Stimulated activated CD4-positive, alpha-beta T cell treated with anti-CD3 and anti-CD28 coated beads, TNF-alpha, amount 100 ng/mL, for 4 hours (primary cell): Measurements from ENCODE around the gene RABEP2.
"Not testable (repeated sequence)": the region's sequence is repeated elsewhere in the genome, so short reads cannot be mapped to it uniquely, and the experiment has no call there.

Experiments used
- DNase-seq, 3 experiments: peaks; one replicate each; pipeline ENCODE4 v3.0.0-alpha.2; 2020; ENCODE audit warnings: low read depth in 3 of 3

The RABEP2 gene

GRCh38 chr16:28903344-28904042 lies 21.5 kb downstream of the RABEP2 start:
- no peak for DNase-seq

- DNase-seq, result no peak
Observed at GRCh38 chr16:28902909-28903308, 22.1 kb downstream of the RABEP2 start.

- no peak for DNase-seq
Observed at GRCh38 chr16:28901862-28902261, 23.2 kb downstream of the RABEP2 start.

GRCh38 chr16:28900601-28901000 lies 24.4 kb downstream of the RABEP2 start:
- no peak for DNase-seq

GRCh38 chr16:28899882-28900590 lies 25.0 kb downstream of the RABEP2 start:
- no peak for DNase-seq

GRCh38 chr16:28898942-28899341 lies 26.1 kb downstream of the RABEP2 start:
- DNase-seq, result no peak

GRCh38 chr16:28898266-28898665 lies 26.8 kb downstream of the RABEP2 start:
- DNase-seq, result no peak

GRCh38 chr16:28897826-28898225 lies 27.2 kb downstream of the RABEP2 start:
- DNase-seq, result no peak

- no peak for DNase-seq
Observed at GRCh38 chr16:28895609-28896008, 29.4 kb downstream of the RABEP2 start.

- no peak for DNase-seq
Observed at GRCh38 chr16:28893291-28893690, 31.7 kb downstream of the RABEP2 start.

- no peak for DNase-seq
Observed at GRCh38 chr16:28891964-28892890, 32.8 kb downstream of the RABEP2 start.

GRCh38 chr16:28890355-28890754 lies 34.7 kb downstream of the RABEP2 start:
- not testable (repeated sequence) for DNase-seq

- no peak for DNase-seq
Observed at GRCh38 chr16:28886945-28887344, 38.1 kb downstream of the RABEP2 start.

GRCh38 chr16:28884045-28884444 lies 41.0 kb downstream of the RABEP2 start:
- DNase-seq, result no peak

GRCh38 chr16:28883221-28883996 lies 41.6 kb downstream of the RABEP2 start:
- no peak for DNase-seq

- no peak for DNase-seq
Observed at GRCh38 chr16:28882551-28883160, 42.4 kb downstream of the RABEP2 start.

GRCh38 chr16:28881565-28881964 lies 43.5 kb downstream of the RABEP2 start:
- not testable (repeated sequence) for DNase-seq

- DNase-seq, result no peak
Observed at GRCh38 chr16:28880955-28881354, 44.1 kb downstream of the RABEP2 start.

- DNase-seq, result no peak
Observed at GRCh38 chr16:28880589-28880915, 44.5 kb downstream of the RABEP2 start.

GRCh38 chr16:28879841-28880588 lies 45.0 kb downstream of the RABEP2 start:
- peak; percentile 79 to 83 (median 82) for DNase-seq
